BJ (cell line): ENCODE measurements around the gene IDH1. TPM values are rescaled to one million over a fixed set of nuclear protein-coding genes. Genes with fewer than 3 reads are reported as not detected.
A peak's percentile ranks its signal among the peaks of the same experiment; 100 is the strongest.

Experiments used
- CTCF ChIA-PET: fragments of 350-600 bp; formaldehyde crosslinking; extraction: SDS; loops from one replicate; lab custom pipeline; 2021; ENCODE audit warnings: antibody characterized with exemption, inconsistent platforms; lab: Yijun Ruan, JAX
- POLR2A ChIA-PET: fragments of 300-600 bp; sonication (Branson Sonifier 250); formaldehyde crosslinking; extraction: SDS; loops from one replicate; lab custom pipeline; 2021; ENCODE audit warnings: antibody characterized with exemption; lab: Charles Lee
- DNase-seq: peaks from one replicate; pipeline ENCODE4 v3.0.0-alpha.2; 2011; ENCODE audit warnings: low read depth
- H3K27me3 ChIP-seq: 2 replicates; pipeline ENCODE4 v1.6.0; 2011; ENCODE audit warnings: low read length; ENCODE audit not compliant: control insufficient read depth, insufficient read depth
- H3K36me3 ChIP-seq: 2 replicates; pipeline ENCODE4 v1.5.1; 2011; ENCODE audit warnings: low read length; ENCODE audit not compliant: control insufficient read depth, insufficient read depth
- H3K4me3 ChIP-seq: 2 replicates; pipeline ENCODE4 v1.5.1; 2011; ENCODE audit warnings: low read depth, mild to moderate bottlenecking, control low read depth, low read length
- CTCF ChIP-seq: IDR thresholded peaks from 2 replicates; pipeline ENCODE4 v1.5.1; 2011; ENCODE audit warnings: low read depth, mild to moderate bottlenecking, control low read depth, inconsistent platforms, low read length, moderate library complexity; ENCODE audit not compliant: insufficient read depth
- polyA minus RNA-seq: library from RNA; depleted of rRNA, polyadenylated mRNA; stranded (reverse); fragments of >200 nt; gene quantifications from 2 replicates; pipeline ENCODE4 v1.2.3, GENCODE V29; 2011; rRNA and poly(A)+ RNA removed
- polyA plus RNA-seq: library from polyadenylated mRNA; depleted of rRNA; stranded (reverse); fragments of >200 nt; gene quantifications from 2 replicates; pipeline ENCODE4 v1.2.3, GENCODE V29; 2011; rRNA removed

IDH1 gene
- 41.9 and 63.2 TPM in 2 replicates for polyA plus RNA-seq
- 17.1 and 24.7 TPM in 2 replicates for polyA minus RNA-seq

DNA sequence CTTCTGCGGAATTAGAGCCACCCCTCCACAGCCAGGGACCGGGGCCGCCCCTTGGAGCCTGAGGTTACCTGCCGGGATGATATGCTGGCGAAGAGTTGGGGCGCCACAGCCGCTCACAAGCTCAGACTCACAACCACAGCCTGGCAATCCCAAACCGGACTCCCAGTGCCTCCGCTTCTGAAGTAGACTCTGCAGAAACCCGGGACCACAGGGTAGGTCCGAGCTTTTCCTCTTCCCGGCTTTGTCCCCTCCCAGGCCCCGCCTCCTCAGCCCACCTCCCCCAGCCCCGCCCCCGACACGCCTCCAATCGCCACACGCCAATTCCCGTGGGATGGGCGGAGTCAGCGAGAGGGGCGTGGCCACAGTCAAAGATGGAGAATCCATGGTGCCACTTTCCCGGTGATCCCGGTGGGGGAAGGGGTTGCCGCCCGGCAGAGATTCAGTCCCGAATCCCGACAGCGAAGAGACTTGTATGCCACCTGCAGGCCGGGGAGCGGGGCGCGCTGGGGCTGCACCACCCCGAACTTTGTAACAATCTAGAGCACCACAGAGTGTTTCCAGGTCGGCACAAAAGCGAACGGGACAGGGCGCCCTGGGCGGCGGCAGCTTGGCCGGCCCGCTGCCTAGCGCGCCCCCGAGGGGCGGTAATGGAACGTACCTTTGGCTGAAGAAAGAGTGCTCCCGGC, at the start of gene IDH1:
Gene IDH1 (minus strand): TSS at position 201 of the 686 bp plus-strand sequence. CDS start 3,520 bp downstream, outside the sequence.
- POLR2A ChIA-PET: interaction anchor here (0.6 kb wide), 1 partner anchor 14 kb away, joined by 4 read pairs; no protein-coding TSS in a partner anchor

DNA sequence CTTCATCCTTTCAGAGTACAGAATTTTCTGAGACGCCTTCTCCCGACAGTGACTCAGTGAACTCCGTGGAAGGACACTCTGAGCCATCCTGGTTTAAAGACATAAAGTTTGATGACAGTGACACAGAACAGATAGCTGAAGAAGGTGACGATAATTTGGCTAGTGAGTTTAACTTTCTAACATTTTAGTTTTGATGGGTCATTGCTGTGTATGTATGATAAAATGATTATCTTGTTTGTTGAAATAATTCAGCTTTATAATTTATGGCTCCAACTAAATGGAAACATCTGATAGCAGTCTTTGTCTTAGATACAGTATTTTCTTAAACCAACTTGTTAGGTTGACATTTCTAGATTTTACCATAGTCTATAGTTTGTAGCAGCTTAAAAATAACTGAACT, 49.3 kb upstream of the IDH1 start:
- ChIA-PET POLR2A (interaction anchor here (0.7 kb wide), 1 partner anchor 620 kb away, joined by 5 read pairs; no protein-coding TSS in a partner anchor), CTCF (no interaction called here)
- H3K4me3 ChIP-seq: no peak overlapping the region
- no peak for DNase-seq
- no peaks in the 10 kb centered on the region for H3K27me3 ChIP-seq
- TF ChIP-seq CTCF: no peak
- peaks cover 7% of the 10 kb centered on the region for H3K36me3 ChIP-seq

More for the DNA sequence above, at the start of gene IDH1:
- CTCF ChIA-PET: interaction anchor here (0.6 to 3.2 kb wide), 12 partner anchors 11 to 1120 kb away, joined by 3 to 21 read pairs (median 4); partner anchors contain the start of gene PIKFYVE
- TF ChIP-seq CTCF: peak; percentile 70
- no peaks in the 10 kb centered on the region; the same call in 1 of the 2 replicates for H3K36me3 ChIP-seq
- peak within 1 kb of the TSS; percentile 67 for H3K4me3 ChIP-seq
- peak; percentile 48 for DNase-seq
- H3K27me3 ChIP-seq: no peaks in the 10 kb centered on the region

- ChIA-PET CTCF (no interaction called here), POLR2A (no interaction called here)
- peaks cover 9% of the 10 kb centered on the region for H3K36me3 ChIP-seq
- DNase-seq: no peak
- no peak for TF ChIP-seq CTCF
- no peaks in the 10 kb centered on the region for H3K27me3 ChIP-seq
- no peak overlapping the region for H3K4me3 ChIP-seq
These were observed 46.2 kb upstream of the IDH1 start for GRCh38 chr2:208300847-208301618.

GRCh38 chr2:208297961-208298360, 43.1 kb upstream of the IDH1 start:
- Histone ChIP-seq H3K4me3 (no peak overlapping the region), H3K36me3 (peaks cover 5% of the 10 kb centered on the region), H3K27me3 (no peaks in the 10 kb centered on the region)
- CTCF ChIA-PET: no interaction called here
- TF ChIP-seq CTCF: no peak
- DNase-seq: no peak
- POLR2A ChIA-PET: no interaction called here

- Histone ChIP-seq H3K27me3 (no peaks in the 10 kb centered on the region), H3K36me3 (peaks cover 3% of the 10 kb centered on the region; the same call in 1 of the 2 replicates), H3K4me3 (no peak overlapping the region)
- no peak for TF ChIP-seq CTCF
- DNase-seq: no peak
- CTCF ChIA-PET: no interaction called here
- POLR2A ChIA-PET: no interaction called here
These were observed 41.7 kb upstream of the IDH1 start for GRCh38 chr2:208296610-208297009.
